Stimulated activated CD8-positive, alpha-beta memory T cell treated with anti-CD3 and anti-CD28 coated beads, Interleukin-2, amount 100 ng/mL, for 1 hour (primary cell): Measurements from ENCODE around the gene PEX12.
"Not testable (repeated sequence)": the region's sequence is repeated elsewhere in the genome, so short reads cannot be mapped to it uniquely, and the experiment has no call there.

Experiments
- DNase-seq, 2 donors: peaks; one replicate each; pipeline ENCODE4 v3.0.0-alpha.2; 2020; ENCODE audit warnings: low read depth in 2 of 2

Gene PEX12

DNA sequence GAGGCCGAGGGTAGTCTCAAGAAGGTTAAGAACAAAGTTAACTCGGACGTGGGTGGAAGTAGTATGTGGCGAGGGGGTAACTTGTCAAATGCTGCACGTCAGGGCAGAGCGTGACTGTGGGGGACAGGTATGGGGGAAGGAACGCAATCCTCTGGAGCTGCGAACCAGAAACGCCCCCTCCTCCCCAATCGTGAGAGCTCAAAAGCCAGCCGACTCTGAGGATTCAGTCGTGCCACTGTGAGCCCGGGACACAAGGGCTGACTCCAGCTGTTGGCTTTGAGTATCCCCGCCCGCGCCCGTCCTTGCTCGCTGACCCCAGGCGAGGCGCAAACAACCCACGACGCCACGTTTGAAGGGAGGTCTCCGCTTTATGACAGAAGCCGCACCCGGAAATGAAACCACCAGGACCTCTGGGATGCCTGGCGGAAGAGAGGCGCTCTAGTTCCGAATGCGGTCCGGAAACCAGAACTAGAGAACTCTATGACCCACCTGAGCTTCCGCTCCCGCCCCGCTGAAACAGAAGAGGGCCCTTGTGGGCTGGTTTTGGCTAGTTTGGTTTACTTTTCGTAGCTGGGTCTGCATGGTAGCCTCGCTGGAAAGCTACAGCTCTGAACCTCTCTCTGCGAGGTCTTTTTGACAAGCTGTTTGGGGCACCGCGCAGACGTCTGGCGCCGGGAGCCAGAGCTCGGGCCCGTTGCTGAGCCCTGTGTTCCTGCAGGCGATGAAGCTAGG is at the start of gene PEX12:
TSS of gene PEX12 (minus strand) at position 375 of the 732 bp plus-strand sequence. CDS start 550 bp downstream, outside the sequence.
- DNase-seq = peak; percentile 72 to 77

GRCh38 chr17:35627417-35627816 is 49.0 kb upstream of the PEX12 start:
- DNase-seq = no peak

GRCh38 chr17:35621768-35622167 is 43.4 kb upstream of the PEX12 start:
- DNase-seq = no peak

DNA sequence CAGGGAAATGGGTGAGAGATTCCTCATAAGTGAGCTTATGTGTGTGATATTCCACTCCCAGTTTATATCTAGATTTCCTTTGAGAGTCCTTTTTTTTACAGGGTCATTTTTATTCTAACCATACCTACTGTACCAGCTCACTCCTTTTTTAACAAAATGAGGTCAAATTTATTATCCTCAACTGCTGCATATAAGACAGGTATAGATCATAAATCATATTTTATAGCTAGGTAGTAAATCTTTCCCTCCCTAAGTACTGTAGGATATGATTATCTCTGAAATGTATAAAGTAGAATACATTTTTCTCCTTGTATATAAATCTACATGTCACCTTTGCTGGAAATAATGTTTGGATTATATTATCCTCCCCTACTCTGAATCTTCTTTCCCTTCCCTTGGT is 40.3 kb upstream of the PEX12 start:
- DNase-seq = no peak

GRCh38 chr17:35617505-35617904 is 39.1 kb upstream of the PEX12 start:
- DNase-seq = no peak

GRCh38 chr17:35616536-35616935 is 38.2 kb upstream of the PEX12 start:
- no peak for DNase-seq

GRCh38 chr17:35614810-35615209 is 36.4 kb upstream of the PEX12 start:
- no peak for DNase-seq

DNA sequence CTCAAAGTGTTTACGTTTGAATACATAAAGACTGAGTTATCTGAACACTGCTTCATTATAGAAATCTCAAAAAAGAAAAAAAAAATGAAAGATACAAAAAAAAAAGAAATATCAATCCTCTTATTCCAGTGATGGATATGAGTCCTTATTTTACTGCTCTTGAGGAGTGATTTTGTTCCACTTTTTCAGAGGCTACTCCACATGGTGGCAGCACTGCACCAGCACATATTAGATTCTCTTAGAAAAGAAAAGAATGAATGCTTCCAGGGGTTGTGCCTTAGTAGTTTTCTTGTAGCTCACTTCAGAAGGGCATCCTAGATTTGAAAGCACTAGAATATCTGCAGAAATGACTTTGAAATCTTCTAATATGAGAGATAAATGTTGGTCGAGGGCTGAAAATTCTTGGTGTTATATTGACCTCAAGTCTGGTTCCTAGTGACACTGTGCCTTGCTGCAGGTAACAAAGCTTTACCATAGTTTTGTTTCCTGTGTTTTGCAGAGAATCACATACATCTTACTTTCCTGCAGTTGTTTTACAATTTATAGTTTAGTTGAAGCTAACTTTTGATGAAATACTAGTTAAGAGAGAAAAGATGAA is 34.7 kb upstream of the PEX12 start:
- no peak for DNase-seq

GRCh38 chr17:35610746-35611145 is 32.4 kb upstream of the PEX12 start:
- DNase-seq = not testable (repeated sequence)

DNA sequence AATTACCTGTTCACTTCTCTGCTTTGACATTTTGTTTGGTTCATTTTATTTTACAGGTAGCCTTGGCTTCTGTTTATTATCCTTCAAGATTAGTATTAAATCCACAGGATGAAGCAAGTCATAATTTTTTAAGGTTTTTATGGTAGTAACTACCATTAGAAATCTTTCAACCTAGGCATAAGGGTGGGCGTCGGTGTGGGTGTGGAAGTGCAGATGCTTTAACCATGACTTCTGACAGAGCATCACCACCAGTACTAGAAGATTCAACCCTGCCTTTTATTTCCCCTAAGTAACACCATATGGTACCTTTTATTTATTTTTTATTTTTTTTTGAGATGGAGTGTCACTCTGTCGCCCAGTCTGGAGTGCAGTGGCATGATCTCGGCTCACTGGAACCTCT is 31.5 kb upstream of the PEX12 start:
- DNase-seq = no peak

DNA sequence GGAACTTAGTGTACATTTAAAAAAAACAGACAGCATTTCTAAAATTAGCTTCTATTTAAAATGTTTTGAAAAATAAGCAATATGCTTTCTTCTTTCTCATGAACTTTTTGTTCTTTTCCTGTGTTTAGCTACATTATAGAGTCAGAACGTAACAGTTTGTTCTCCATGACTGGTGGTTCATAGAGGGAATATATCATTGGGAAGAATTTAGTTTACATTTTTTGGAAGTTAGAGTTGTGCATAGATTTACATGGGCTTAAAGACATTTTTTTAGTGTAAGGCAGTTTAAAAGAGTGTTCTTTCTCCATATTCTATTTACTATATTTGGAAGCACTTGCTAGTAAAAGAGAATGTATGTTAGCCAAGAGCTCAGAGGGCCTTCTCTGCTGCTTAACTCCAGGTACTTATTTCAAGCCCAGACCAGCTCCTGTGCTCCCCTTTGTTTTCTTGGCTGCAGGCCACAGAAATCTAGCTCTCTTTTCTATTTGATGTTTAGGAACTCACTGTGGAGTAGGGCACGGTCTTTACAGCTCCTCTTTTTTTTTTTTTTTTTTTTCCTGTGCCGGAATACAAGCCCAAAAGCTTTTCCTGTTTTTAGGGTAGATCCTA is 29.0 kb upstream of the PEX12 start:
- DNase-seq = no peak

GRCh38 chr17:35605678-35606077 is 27.3 kb upstream of the PEX12 start:
- DNase-seq = no peak

- DNase-seq = no peak
These were observed 25.3 kb upstream of the PEX12 start for GRCh38 chr17:35603674-35604073.

DNA sequence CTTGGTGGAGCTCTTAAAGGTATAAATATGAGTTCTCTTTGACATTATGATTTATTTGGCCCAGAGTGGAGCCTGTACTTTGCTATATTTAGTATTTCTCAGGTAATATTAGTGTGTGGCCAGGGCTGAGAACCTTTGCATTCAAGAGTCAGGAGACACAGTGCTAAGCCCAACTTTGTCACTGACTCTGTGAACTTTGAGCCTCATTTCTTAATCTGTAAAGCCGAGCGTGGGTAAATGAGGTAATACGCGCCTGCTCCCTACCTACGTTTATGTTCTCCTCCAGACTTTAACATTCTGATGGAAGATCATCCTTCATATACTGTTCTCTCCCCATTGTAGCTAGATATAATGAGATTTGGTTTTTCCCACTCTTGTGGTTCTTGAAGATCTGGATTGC is 19.2 kb upstream of the PEX12 start:
- no peak for DNase-seq

GRCh38 chr17:35596530-35597233 is 18.3 kb upstream of the PEX12 start:
- no peak for DNase-seq

DNA sequence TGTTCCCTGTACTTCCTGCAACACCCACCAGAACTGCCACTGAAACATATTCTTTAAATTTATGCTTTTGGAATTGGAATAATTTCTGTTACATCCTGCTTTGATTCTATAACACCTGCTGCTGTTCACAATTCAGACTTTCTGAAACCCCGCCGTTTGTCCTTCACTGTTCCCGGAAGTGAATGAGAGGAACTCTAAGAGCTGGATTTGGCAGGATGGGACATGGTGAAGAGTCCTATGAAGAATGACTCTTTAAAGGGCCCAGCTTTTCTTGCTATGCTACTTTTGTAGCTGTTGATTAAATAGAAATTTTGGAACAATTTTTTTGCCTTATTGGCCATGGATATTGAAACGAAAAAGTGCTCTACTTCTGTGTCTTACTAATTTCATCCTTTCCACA is 17.7 kb upstream of the PEX12 start:
- no peak for DNase-seq

DNA sequence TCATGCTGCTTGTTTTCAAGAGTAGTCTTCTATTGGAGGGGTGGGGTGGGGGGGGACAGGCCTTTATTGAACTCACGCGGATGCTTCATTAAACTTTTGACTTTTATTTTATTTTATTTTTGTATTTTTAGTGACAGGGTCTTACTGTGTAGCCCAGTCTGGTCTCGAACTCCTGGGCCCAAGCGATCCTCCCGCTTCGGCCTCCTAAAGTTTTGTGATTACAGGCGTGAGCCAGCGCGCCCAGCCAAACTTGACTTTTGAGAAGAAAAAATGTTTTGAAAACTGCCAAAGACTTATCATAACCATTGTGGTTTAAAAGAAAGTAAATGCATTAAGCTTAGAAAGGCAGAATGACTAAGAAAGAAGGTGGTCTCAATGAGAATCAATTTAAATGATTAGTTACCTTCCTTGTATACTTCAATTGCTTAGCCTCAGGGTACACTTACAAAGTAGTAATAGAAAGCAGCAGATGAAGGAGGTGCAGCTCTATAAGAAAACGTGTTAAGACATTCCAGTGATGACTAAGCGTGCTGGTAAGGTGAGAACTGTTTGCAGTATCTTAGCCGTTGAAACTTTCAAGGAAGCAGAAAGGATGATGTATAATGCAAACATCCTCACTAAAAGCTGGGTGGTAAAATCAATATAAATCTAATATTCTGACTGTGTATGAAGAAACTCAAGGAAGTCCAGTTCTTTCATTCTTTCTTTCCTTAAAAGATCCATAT is 10.0 kb upstream of the PEX12 start:
- DNase-seq = no peak

GRCh38 chr17:35587074-35587961 is 8.9 kb upstream of the PEX12 start, which contains the start of gene AP2B1:
TSS of gene AP2B1 (plus strand) at chr17:35587322. CDS start at chr17:35594031, 6,709 bp downstream.
- DNase-seq = peak; percentile 91 to 99

GRCh38 chr17:35586569-35587073 is 8.2 kb upstream of the PEX12 start:
- DNase-seq = no peak

GRCh38 chr17:35584061-35584460 is 5.7 kb upstream of the PEX12 start:
- no peak for DNase-seq
